ENCODE results near the gene INO80.

DNA sequence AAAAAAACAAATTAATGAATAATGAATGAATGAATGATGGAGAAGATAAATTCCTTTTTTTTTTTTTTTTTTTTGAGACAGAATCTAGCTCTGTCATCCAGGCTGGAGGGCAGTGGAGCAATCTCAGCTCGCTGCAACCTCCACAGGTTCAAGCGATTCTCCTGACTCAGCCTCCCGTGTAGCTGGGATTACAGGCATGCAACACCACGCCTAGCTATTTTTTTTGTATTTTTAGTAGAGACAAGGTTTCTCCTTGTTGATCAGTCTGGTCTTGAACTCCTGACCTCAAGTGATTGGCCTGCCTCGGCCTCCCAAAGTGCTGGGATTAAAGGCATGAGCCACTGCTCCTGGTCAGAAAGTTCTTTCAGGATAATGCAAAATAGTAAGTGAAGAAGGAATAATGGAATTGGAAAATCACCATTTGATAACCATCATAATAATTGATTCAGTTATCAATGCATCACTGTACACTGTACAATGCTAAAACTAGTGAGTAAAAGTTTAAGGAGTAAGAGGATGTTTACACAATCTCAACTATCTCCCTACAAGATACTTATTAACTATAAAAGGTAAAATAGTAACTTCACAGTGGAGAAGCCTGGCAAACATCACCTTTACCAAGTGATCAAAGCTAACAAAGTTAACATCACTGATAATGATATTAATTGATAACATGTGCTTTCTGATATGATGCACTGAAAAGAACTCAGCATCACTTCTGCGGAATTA lies 12.3 kb upstream of the INO80 start:
- TF ChIP-seq EZH2 (IDR thresholded peaks at IDR 0.05) (no peak), POLR2AphosphoS5 (IDR thresholded peaks at IDR 0.05; ENCODE audit: borderline replicate concordance, low read depth, low read length) (no peak), FOXP2 (optimal IDR thresholded peaks at IDR 0.05; ENCODE audit: control extremely low read depth, extremely low read length, insufficient read depth) (no peak)
